ENCODE data around the gene LTBP1.
"Not testable (repeated sequence)": the region's sequence is repeated elsewhere in the genome, so short reads cannot be mapped to it uniquely, and the experiment has no call there.

LTBP1 gene

GRCh38 chr2:33235559-33235958 is 288.8 kb downstream of the LTBP1 start:
- not testable (repeated sequence) for DNase-seq

GRCh38 chr2:33236482-33237385 is 290.0 kb downstream of the LTBP1 start:
- no peak for DNase-seq

GRCh38 chr2:33238111-33238510 is 291.4 kb downstream of the LTBP1 start:
- no peak for DNase-seq

DNA sequence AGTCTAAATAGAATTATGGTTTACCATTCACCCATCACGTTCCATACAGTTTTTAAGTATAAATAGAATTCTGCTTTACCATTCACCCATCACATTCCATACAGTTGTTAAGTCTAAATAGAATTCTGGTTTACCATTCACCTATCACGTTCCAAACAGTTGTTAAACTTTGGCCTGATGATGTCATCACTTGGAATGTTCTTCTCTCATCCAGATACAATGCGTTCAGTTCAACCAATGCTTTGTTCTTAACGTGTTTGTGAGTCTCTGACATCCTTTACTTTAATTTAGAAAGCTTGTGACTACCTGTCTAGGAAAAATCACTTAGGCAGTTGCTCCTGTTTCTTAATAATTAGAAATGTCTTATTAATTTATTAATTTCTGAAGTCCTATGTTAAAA is 293.4 kb downstream of the LTBP1 start:
- no peak for DNase-seq

DNA sequence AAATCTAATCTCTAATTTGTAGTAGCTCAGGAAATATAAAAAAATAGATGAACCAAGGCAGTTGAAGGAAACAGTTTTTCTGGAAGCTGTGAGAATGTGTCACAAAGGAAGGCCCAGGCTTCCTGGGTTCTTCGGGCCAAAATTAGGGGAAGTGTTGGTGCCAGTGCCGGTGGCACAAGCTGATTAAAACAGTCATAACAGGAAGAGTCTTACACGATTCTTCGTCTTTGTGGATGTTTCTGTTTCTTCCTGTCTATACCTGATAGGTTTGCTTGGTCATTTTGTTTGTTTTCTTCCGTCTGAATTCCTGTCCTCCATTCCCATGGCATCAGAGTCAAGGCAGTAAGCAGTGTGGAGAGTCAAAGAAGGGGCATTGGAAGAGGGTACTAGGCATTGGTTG is 294.3 kb downstream of the LTBP1 start:
- DNase-seq, result no peak

DNA sequence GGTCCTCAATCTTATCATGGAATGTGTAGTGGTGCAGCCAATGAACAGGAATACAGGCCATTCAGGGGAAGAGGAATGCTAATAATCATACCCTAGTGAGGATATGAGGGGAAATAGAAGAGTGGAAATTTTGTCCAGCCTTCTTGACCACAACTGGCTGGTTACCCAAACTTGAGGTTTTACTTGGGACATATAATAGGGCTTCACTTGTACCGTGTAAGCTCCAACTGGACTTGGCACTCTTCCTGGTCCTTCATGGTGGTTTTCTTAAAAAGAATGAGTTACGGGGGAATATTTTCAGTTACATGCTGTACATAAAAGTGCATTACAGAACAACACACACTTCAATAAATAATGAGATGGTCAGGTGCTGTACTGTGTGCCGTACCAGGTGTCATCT is 294.8 kb downstream of the LTBP1 start:
- DNase-seq, result no peak

DNA sequence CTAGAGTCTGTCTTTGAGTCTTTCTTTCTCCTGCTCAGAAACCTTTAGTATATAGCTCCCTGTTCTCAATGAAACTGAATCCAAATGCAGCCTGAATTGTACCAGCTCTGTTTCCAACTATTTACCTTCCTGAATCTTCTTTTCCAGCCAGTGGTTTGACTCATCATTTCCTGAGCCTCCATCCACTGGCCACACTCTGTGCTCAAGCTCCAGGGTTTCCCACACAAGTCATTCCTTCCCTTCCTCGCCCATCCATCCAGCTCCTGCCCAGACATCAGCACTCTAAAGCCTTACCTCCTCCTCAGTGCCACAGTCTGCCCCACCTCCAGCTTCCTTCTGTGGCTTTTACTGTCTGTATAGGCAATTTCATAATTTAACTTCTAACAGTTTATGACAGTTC is 296.1 kb downstream of the LTBP1 start:
- DNase-seq, result no peak

DNA sequence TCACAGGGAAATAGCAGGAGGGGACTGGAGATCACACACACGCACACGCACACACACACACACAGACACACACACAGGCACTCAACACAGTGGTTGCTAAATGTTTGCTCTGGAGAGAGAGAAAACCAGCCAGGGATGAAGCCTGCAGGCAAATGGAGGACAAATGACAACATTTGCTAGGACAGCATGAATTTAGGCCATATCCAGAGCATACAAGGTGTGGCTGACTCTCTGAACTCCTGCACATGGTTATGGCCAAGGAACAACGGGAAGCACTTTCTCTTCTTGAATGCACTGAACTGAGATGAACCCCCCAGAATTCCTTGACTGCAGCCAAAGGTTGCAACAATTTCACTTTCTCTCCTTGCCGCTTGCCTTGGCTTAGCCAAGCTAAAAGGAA is 299.7 kb downstream of the LTBP1 start:
- DNase-seq, result no peak

- no peak for DNase-seq
These were observed 300.6 kb downstream of the LTBP1 start for GRCh38 chr2:33247365-33247764.

GRCh38 chr2:33250417-33251029 is 303.8 kb downstream of the LTBP1 start:
- DNase-seq, result no peak

- no peak for DNase-seq
These were observed 309.5 kb downstream of the LTBP1 start for GRCh38 chr2:33256162-33256755.

DNA sequence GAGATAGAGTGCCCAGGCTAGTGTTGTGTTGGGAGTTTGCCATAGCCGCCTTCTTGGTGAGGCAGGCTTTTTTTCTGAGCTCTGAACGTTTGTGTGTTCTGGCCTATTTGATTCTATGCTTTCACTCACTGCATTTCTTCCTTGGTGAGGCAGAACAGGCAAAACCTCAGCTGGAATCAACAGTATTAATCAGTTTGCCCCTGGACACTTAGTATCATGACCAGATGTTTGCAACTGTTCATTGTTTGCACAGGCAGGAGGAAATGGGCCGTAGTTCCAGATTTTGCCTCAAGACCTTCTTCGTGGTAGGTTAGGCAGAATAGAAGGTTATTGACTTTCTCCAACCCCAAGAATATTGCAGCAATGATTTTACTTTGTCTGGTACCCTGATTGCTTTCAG is 311.6 kb downstream of the LTBP1 start:
- no peak for DNase-seq

GRCh38 chr2:33262097-33262496 is 315.3 kb downstream of the LTBP1 start:
- no peak for DNase-seq

- no peak for DNase-seq
These were observed 318.0 kb downstream of the LTBP1 start for GRCh38 chr2:33264766-33265165.

GRCh38 chr2:33265584-33266338 is 319.0 kb downstream of the LTBP1 start:
- no peak for DNase-seq

DNA sequence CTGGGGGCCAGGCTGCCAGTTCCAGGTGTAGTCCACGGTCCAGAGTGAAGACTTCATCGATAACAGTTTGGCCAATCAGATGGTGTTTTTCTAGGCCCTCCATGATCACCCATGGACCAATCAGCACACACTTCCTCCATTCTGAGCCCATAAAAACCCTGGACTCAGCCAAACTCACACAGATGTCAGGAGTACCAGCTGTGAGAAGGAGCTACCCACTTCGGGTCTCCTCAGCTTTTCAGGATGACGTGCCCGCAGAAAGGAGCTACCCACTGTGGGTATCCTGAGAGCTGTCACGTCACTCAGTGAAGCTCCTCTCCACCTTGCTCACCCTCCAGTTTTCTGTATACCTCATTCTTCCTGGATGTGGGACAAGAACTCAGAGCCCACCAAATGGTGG is 319.7 kb downstream of the LTBP1 start:
- DNase-seq, result no peak

- no peak for DNase-seq
These were observed 320.3 kb downstream of the LTBP1 start for GRCh38 chr2:33267043-33267442.

- no peak for DNase-seq
These were observed 321.0 kb downstream of the LTBP1 start for GRCh38 chr2:33267756-33268155.

DNA sequence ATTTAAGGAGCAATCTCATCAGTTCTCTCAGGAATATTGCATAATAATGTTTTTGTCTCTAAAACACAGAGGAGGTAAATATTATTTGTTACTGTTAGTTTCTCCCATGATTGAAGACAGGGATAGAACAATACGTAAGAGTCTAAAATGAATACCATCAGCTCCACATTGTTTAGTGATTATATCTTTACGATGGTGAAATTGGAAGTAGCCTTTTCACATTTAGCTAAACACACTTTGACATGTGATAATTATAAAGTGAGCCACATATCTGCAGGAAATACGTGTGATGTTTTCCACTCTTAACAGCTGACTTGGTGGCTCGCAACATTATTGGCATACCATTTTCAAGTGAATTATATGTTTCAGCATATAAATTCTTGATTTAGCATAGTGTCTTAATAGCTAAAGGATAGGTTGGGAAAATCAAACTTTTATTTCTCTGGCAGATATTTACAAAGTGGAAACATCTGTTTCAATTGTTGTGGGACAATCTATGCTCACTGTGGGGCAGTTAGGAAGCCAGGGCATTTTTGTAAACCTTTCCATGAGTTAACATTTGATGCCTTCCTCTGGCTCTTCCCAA is 321.6 kb downstream of the LTBP1 start:
- DNase-seq, result no peak

DNA sequence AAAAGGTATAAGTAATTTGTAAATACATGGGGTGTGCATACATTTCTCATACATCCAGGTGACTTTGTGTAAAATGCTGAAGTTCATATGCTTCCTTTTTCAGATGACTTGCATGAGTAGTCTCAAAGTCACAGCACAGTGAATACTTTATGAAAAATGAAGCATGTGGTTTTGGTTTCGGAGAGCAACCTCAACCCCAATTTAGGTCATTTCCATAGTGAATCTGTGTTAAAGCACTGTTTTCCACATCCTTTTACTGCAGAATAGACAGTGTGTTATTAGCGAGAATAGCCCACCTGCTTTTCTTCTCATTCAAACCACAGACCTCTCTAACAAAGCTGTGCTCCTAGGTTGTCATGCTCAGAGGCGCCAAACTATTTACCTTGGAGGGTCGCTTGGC is 325.2 kb downstream of the LTBP1 start:
- no peak for DNase-seq

- DNase-seq, result no peak
These were observed 326.7 kb downstream of the LTBP1 start for GRCh38 chr2:33273479-33273878.

DNA sequence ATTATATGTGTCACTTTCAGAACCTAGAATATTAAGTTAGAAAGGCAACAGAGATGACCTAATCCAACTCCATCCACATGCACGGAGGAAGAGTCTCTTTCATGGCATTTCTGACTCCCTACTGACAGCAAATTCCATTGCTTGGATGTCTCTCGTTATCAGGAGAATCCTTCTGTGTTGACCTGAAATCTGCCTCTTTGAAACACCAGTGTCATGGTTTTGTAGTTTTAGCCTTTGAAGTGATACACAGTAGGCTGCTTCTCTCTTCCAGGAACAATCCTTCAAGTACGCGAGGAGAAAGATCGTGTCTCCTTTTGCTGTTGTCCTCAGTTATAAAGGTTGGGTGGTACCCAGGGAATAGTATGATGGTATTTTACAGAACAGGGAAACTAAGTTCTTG is 327.8 kb downstream of the LTBP1 start:
- no peak for DNase-seq
